ENCODE data around the gene ACBD6.

Gene ACBD6

GRCh38 chr1:180365039-180365438 lies 137.3 kb downstream of the ACBD6 start:
- TF ChIP-seq CTCF (IDR thresholded peaks at IDR 0.05; ENCODE audit: low read depth, low read length, missing control alignments), result peak; percentile 43
- no peak overlapping the region for H3K4me3 ChIP-seq (ENCODE audit: low read depth, low read length)
- no peak for DNase-seq (ENCODE audit: low read depth)

- DNase-seq (ENCODE audit: low read depth), result no peak
- TF ChIP-seq CTCF (IDR thresholded peaks at IDR 0.05; ENCODE audit: low read depth, low read length, missing control alignments), result no peak
- no peak overlapping the region for H3K4me3 ChIP-seq (ENCODE audit: low read depth, low read length)
Observed at GRCh38 chr1:180363246-180363995, 139.0 kb downstream of the ACBD6 start.

- no peak overlapping the region for H3K4me3 ChIP-seq (ENCODE audit: low read depth, low read length)
- no peak for DNase-seq (ENCODE audit: low read depth)
- TF ChIP-seq CTCF (IDR thresholded peaks at IDR 0.05; ENCODE audit: low read depth, low read length, missing control alignments), result no peak
Observed at GRCh38 chr1:180360333-180361075, 141.9 kb downstream of the ACBD6 start.

GRCh38 chr1:180358649-180359048 lies 143.7 kb downstream of the ACBD6 start:
- DNase-seq (ENCODE audit: low read depth), result no peak
- no peak for TF ChIP-seq CTCF (IDR thresholded peaks at IDR 0.05; ENCODE audit: low read depth, low read length, missing control alignments)
- H3K4me3 ChIP-seq (ENCODE audit: low read depth, low read length), result no peak overlapping the region

- DNase-seq (ENCODE audit: low read depth), result no peak
- H3K4me3 ChIP-seq (ENCODE audit: low read depth, low read length), result no peak overlapping the region
- no peak for TF ChIP-seq CTCF (IDR thresholded peaks at IDR 0.05; ENCODE audit: low read depth, low read length, missing control alignments)
Observed at GRCh38 chr1:180353945-180354344, 148.4 kb downstream of the ACBD6 start.

GRCh38 chr1:180352588-180352987 lies 149.8 kb downstream of the ACBD6 start:
- no peak overlapping the region for H3K4me3 ChIP-seq (ENCODE audit: low read depth, low read length)
- no peak for TF ChIP-seq CTCF (IDR thresholded peaks at IDR 0.05; ENCODE audit: low read depth, low read length, missing control alignments)
- DNase-seq (ENCODE audit: low read depth), result no peak
